Transverse colon (tissue), 4 donors: ENCODE measurements around the gene STARD10. TPM values are rescaled to one million over a fixed set of nuclear protein-coding genes. Genes with fewer than 3 reads are reported as not detected.

ENCODE experiments used
- DNase-seq: peaks from one replicate; pipeline ENCODE4 v3.0.0-alpha.2; 2019
- H3K27ac ChIP-seq, 4 donors: fragments of 200-600 bp; sonication (generic); 2 replicates each; pipeline ENCODE4 v1.5.1; 2016 to 2018; ENCODE audit warnings: inconsistent platforms in 4 of 4
- H3K27me3 ChIP-seq: fragments of 200-600 bp; sonication (generic); 2 replicates; pipeline ENCODE4 v1.5.1; 2017; ENCODE audit warnings: inconsistent platforms
- H3K36me3 ChIP-seq, 4 donors: fragments of 200-600 bp; sonication (generic); 2 replicates each; pipeline ENCODE4 v1.5.1; 2017 to 2019; ENCODE audit warnings: inconsistent platforms in 4 of 4
- H3K4me1 ChIP-seq, 4 donors: fragments of 200-600 bp; sonication (generic); 2 replicates each; pipeline ENCODE4 v1.5.1; 2017 to 2020; ENCODE audit warnings: inconsistent platforms in 4 of 4
- H3K4me3 ChIP-seq, 4 donors: fragments of 200-600 bp; sonication (generic); 1 replicate in 1 of 4; 2 replicates in 3 of 4; pipeline versions ENCODE4 v1.5.1 to v1.6.1; 2017 to 2019; ENCODE audit warnings: inconsistent platforms in 4 of 4
- H3K9me3 ChIP-seq, 2 donors: fragments of 200-600 bp; sonication (generic); 2 replicates each; pipeline ENCODE4 v1.5.1; 2017 to 2019; ENCODE audit warnings: inconsistent platforms in 2 of 2
- EP300 ChIP-seq: sonication (generic); formaldehyde crosslinking; IDR thresholded peaks from one replicate; pipeline ENCODE4 v1.6.1; 2017; ENCODE audit warnings: antibody characterized with exemption, low read depth
- POLR2A ChIP-seq: fragments of 450-650 bp; IDR thresholded peaks from one replicate; pipeline ENCODE4 v1.6.1; 2016; ENCODE audit warnings: antibody characterized with exemption, mild to moderate bottlenecking, moderate library complexity
- POLR2AphosphoS5 ChIP-seq, 3 donors: sonication (generic); formaldehyde crosslinking; IDR thresholded peaks; one replicate each; pipeline ENCODE4 v1.6.1; 2016; ENCODE audit warnings: antibody characterized with exemption in 3 of 3
- WGBS, 2 donors: methylation state at CpG; one replicate each; pipeline ENCODE4 v1.1.5; 2018; ENCODE audit warnings: low coverage in 1 of 2; 5-methylcytosine and 5-hydroxymethylcytosine counted together
- in situ Hi-C, 4 donors: fragments of 200-750 bp; cut with MboI; loops; one replicate each; pipeline versions ENCODE4 v1.15.0 to v1.15.1; 2017; ENCODE audit warnings: low sequenced_read_pairs in 3 of 4, low pct_ligation_motif_present in 1 of 4, low pct_unique_long_range_greater_than_20kb in 1 of 4
- intact Hi-C: fragments of 100-400 bp; cut with DNase I; formaldehyde crosslinking; loops from one replicate; pipeline ENCODE4 v1.15.1; 2023; ENCODE audit warnings: low total_unique reads
- total RNA-seq, 4 donors: library from RNA; depleted of rRNA; stranded (reverse); fragments of >200 nt; gene quantifications; one replicate each; pipeline ENCODE4 v1.1.0, GENCODE V29; 2016
- TF ChIP-seq, protein P1 (sequence below), 5 experiments: fragments of 200-600 bp in 3 of 5; fragments of 450-650 bp in 2 of 5; sonication (generic) in 3 of 5; IDR thresholded peaks; 1 replicate in 2 of 5; 2 replicates in 3 of 5; pipeline ENCODE4 v1.5.1; 2016 to 2017; ENCODE audit warnings: antibody characterized with exemption in 5 of 5, inconsistent platforms in 3 of 5, mild to moderate bottlenecking in 2 of 5, moderate library complexity in 1 of 5

STARD10 gene
- total RNA-seq, 4 donors from 2014 or later: 82.7 to 714 (median 225) TPM

DNA sequence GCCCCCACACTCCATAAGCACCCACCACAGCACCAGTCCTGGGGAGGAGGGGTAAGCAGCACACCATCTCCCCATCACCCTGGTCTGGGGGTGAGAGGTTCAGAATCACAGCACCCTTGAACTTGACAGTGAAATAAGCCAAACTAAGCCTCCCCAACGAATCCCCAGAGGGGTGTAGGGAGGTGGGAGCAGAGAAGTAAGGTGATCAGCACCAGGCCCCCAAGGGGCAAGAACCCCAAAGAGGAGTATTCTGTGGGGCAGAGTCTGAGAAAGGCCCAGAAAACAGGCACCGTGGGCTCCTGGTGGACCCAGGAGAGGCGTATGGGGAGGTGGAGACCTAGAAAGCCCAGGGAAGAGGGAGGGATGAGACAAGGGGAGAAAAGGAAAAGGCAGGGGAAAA is 72.6 kb downstream of the STARD10 start:
- in situ Hi-C loops (loop anchor here in 3 of 4 donors (10.0 kb wide), 2 partner anchors 74 to 454 kb away; partner anchors contain the start of gene STARD10 (in 3 of the 3)), intact Hi-C loops (no loop called here)
- 0 to 4% methylated on average over 2 to 3 of the region's 3 CpGs for WGBS, 2 donors
- no peak for DNase-seq
- Histone ChIP-seq H3K27ac (peak overlapping the region; percentile 86 to 93 (median 92)), H3K27me3 (no peaks in the 10 kb centered on the region), H3K4me1 (peaks cover 25 to 61% (median 39%) of the 10 kb centered on the region in 4 donors), H3K4me3 (peak overlapping the region; percentile 45 to 81 (median 57)), H3K9me3 (no peaks in the 10 kb centered on the region), H3K36me3 (no peaks in the 10 kb centered on the region)
- no peak for TF ChIP-seq POLR2AphosphoS5 (IDR thresholded peaks at IDR 0.05)

DNA sequence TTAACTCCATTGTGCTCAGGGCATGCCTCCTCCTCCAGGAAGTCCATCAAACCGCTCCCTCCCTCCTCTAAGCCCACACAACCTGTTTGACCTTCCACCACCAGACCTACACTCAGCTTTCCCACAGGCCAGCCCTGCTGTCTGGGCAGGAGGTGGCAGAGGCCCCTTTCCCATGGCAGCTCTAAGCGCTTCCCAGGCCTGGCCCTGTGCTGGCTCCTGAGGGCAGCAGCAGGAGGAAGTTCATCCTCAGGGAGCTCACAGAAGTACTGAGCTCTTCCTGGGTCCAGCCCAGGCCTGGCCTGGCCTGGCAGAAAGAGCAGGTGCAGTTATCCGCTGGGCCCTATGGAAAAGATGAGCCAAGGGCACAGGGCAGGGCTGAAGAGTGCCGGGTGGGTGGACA is 73.1 kb downstream of the STARD10 start:
- in situ Hi-C loops: loop anchor here in 3 of 4 donors (10.0 kb wide), 2 partner anchors 74 to 454 kb away; partner anchors contain the start of gene STARD10 (in 3 of the 3)
- 54% methylated on average over 4 of the region's 4 CpGs; no CpG with 5 or more reads in 1 of the 2 donors for WGBS, 2 donors
- Histone ChIP-seq H3K27me3 (no peaks in the 10 kb centered on the region), H3K4me1 (peaks cover 25 to 62% (median 39%) of the 10 kb centered on the region in 4 donors), H3K36me3 (no peaks in the 10 kb centered on the region), H3K27ac (peak overlapping the region; percentile 86 to 93 (median 92)), H3K4me3 (peak overlapping the region; percentile 45 to 81 (median 57)), H3K9me3 (no peaks in the 10 kb centered on the region)
- peak; percentile 29 for TF ChIP-seq POLR2A
- TF ChIP-seq, protein P1, sequence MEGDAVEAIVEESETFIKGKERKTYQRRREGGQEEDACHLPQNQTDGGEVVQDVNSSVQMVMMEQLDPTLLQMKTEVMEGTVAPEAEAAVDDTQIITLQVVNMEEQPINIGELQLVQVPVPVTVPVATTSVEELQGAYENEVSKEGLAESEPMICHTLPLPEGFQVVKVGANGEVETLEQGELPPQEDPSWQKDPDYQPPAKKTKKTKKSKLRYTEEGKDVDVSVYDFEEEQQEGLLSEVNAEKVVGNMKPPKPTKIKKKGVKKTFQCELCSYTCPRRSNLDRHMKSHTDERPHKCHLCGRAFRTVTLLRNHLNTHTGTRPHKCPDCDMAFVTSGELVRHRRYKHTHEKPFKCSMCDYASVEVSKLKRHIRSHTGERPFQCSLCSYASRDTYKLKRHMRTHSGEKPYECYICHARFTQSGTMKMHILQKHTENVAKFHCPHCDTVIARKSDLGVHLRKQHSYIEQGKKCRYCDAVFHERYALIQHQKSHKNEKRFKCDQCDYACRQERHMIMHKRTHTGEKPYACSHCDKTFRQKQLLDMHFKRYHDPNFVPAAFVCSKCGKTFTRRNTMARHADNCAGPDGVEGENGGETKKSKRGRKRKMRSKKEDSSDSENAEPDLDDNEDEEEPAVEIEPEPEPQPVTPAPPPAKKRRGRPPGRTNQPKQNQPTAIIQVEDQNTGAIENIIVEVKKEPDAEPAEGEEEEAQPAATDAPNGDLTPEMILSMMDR (IDR thresholded peaks at IDR 0.05): no peak
- intact Hi-C loops: no loop called here
- no peak for DNase-seq

DNA sequence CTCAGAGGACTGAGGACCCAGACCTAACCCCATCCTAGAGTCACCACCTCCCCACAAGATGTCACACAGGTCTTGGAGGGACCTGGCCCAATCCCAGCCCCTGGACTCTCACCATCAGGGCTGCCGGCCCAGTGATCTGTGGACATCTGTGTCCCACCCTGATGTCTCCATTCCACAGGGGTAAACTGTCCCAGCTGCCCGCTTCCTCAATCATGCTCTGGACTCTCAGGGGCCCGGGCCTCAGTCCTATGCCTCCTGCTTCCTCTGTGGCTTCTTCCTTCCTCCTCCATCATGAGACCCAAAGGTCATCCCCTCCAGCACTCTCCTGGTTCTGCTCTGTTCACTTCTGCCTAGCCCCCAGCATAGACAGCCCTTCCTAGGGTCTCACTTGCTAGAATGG is 73.8 kb downstream of the STARD10 start:
- in situ Hi-C loops: loop anchor here in 3 of 4 donors (10.0 kb wide), 2 partner anchors 75 to 455 kb away; partner anchors contain the start of gene STARD10 (in 3 of the 3)
- intact Hi-C loops: no loop called here
- no peak for TF ChIP-seq POLR2A
- TF ChIP-seq, protein P1 (IDR thresholded peaks at IDR 0.05): no peak
- no peak for TF ChIP-seq POLR2AphosphoS5 (IDR thresholded peaks at IDR 0.05)
- no peak for TF ChIP-seq EP300
- WGBS, 2 donors: 76% methylated on average over 3 of the region's 3 CpGs; no CpG with 5 or more reads in 1 of the 2 donors
- peak overlapping the region; percentile 86 to 93 (median 92) for H3K27ac ChIP-seq
- no peaks in the 10 kb centered on the region for H3K36me3 ChIP-seq
- H3K9me3 ChIP-seq: no peaks in the 10 kb centered on the region
- DNase-seq: no peak
- no peaks in the 10 kb centered on the region for H3K27me3 ChIP-seq
- H3K4me1 ChIP-seq: peaks cover 25 to 58% (median 39%) of the 10 kb centered on the region in 4 donors
- peak overlapping the region in 2 of 4 donors; percentile 58 to 81 for H3K4me3 ChIP-seq

DNA sequence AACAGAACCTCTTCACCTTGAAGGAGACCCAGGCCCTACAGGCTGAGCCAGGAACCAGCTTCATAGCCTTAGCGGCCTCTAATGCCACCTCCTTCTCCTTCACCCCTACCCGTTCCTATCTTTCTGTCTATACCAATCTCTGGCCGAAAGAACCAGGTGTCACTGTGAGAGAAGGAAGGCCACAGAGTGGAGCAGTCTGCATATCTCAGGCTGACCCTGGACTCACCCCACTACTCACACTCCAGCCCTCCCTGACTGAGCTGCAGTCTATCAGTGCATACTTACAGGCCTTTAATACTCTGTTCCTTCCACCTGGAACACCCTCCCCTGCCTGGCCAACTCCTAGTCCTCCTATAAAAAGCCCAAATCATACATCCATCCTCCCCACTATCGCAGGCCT is 74.3 kb downstream of the STARD10 start:
- no peaks in the 10 kb centered on the region for H3K27me3 ChIP-seq
- H3K9me3 ChIP-seq: no peaks in the 10 kb centered on the region
- 73% methylated on average over 4 of the region's 4 CpGs; no CpG with 5 or more reads in 1 of the 2 donors for WGBS, 2 donors
- H3K27ac ChIP-seq: peak overlapping the region; percentile 86 to 93 (median 92)
- no peak for DNase-seq
- peak overlapping the region in 1 of 4 donors; percentile 81 for H3K4me3 ChIP-seq
- TF ChIP-seq EP300: no peak
- H3K4me1 ChIP-seq: peaks cover 25 to 58% (median 37%) of the 10 kb centered on the region in 4 donors
- in situ Hi-C loops (no loop called here), intact Hi-C loops (no loop called here)
- no peaks in the 10 kb centered on the region for H3K36me3 ChIP-seq

GRCh38 chr11:72719144-72719543 is 74.7 kb downstream of the STARD10 start:
- Histone ChIP-seq H3K36me3 (no peaks in the 10 kb centered on the region), H3K4me3 (peak overlapping the region in 1 of 4 donors; percentile 81), H3K9me3 (no peaks in the 10 kb centered on the region), H3K4me1 (peaks cover 25 to 58% (median 37%) of the 10 kb centered on the region in 4 donors), H3K27me3 (no peaks in the 10 kb centered on the region), H3K27ac (peak overlapping the region; percentile 86 to 93 (median 92))
- no peak for DNase-seq
- intact Hi-C loops: no loop called here
- in situ Hi-C loops: no loop called here
- WGBS, 2 donors: 23% methylated on average over 2 of the region's 2 CpGs; no CpG with 5 or more reads in 1 of the 2 donors
- TF ChIP-seq POLR2A (no peak), POLR2AphosphoS5 (IDR thresholded peaks at IDR 0.05) (peak in 2 of 3 donors; percentile 20 to 27), EP300 (no peak)
